ENCODE data around the gene MRFAP1.
A peak's percentile ranks its signal among the peaks of the same experiment; 100 is the strongest.

The MRFAP1 gene

GRCh38 chr4:6688879-6689505 is 48.5 kb downstream of the MRFAP1 start:
- Histone ChIP-seq H3K4me3 (ENCODE audit: low read length) (peak overlapping the region; percentile 33), H3K4me1 (ENCODE audit: control insufficient read depth, insufficient read depth, low read length) (peaks cover 30% of the 10 kb centered on the region), H3K9me3 (ENCODE audit: control insufficient read depth, low read length) (no peaks in the 10 kb centered on the region), H3K36me3 (ENCODE audit: control insufficient read depth, insufficient read depth, low read length, severe bottlenecking) (no peaks in the 10 kb centered on the region), H3K9ac (ENCODE audit: low read length) (peak overlapping the region; percentile 52), H3K27me3 (replicated peaks; ENCODE audit: control insufficient read depth, insufficient read depth, low read length) (no peaks in the 10 kb centered on the region)
- peak; percentile 93 for DNase-seq (ENCODE audit: low read depth)

DNA sequence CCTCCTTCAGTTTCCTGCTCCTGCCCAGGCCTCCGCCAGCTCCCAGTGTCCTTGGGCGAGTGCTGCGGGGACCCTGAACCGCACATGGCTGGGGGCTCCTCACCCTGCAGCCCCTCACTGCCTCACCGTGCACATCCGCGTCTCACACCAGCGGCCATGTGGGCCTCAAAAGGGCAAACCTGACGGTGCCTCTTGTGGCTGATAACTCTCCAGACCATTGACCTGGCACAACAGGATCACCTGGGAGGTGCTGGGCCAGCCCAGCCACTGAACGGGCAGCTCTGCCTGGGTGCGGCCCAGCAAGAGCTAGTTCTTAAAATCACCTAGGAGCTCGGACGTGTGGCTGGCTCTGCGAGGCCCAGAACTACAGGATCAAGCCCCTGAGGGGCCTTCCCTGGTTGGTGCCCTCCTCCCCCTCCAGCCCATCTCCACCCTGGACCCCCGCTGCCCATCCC is 49.0 kb downstream of the MRFAP1 start:
- Histone ChIP-seq H3K9ac (ENCODE audit: low read length) (peak overlapping the region; percentile 52), H3K4me3 (ENCODE audit: low read length) (no peak overlapping the region), H3K36me3 (ENCODE audit: control insufficient read depth, insufficient read depth, low read length, severe bottlenecking) (no peaks in the 10 kb centered on the region), H3K27me3 (replicated peaks; ENCODE audit: control insufficient read depth, insufficient read depth, low read length) (no peaks in the 10 kb centered on the region), H3K9me3 (ENCODE audit: control insufficient read depth, low read length) (no peaks in the 10 kb centered on the region), H3K4me1 (ENCODE audit: control insufficient read depth, insufficient read depth, low read length) (peaks cover 30% of the 10 kb centered on the region)
- no peak for DNase-seq (ENCODE audit: low read depth)

Data from adipocyte (in vitro differentiated cells).